H4 (cell line): ENCODE results near the gene AP5M1. TPM values are rescaled to one million over a fixed set of nuclear protein-coding genes. Genes with fewer than 3 reads are reported as not detected.

Source experiments
- total RNA-seq: library from RNA; depleted of rRNA; stranded (reverse); fragments of >200 nt; shearing (Covaris generic); gene quantifications from 2 replicates; pipeline ENCODE4 v1.2.3, GENCODE V29; 2014; rRNA removed

Gene AP5M1
- total RNA-seq, 1 experiment from 2014 or later = 45.6 TPM

Other genes with a start within 250 kb of the AP5M1 start
- 26.9 and 41.8 TPM in 2 replicates for gene EXOC5, start 66 bp upstream of the AP5M1 start, total RNA-seq
- 15.7 and 23.0 TPM in 2 replicates for gene NAA30, start 121.6 kb downstream of the AP5M1 start, total RNA-seq
- gene CCDC198, start 224.9 kb downstream of the AP5M1 start, total RNA-seq = not detected in 2 replicates